Mesothelial cell of epicardium (in vitro differentiated cells): ENCODE results near the gene TBX18. TPM values are rescaled to one million over a fixed set of nuclear protein-coding genes. Genes with fewer than 3 reads are reported as not detected.

Source experiments
- DNase-seq, 2 experiments: peaks; one replicate each; pipeline ENCODE4 v3.0.0; 2021; ENCODE audit warnings: low spot score in 2 of 2; ENCODE audit not compliant: unreplicated experiment in 2 of 2
- H3K27ac Mint-ChIP-seq: 2 replicates; pipeline ENCODE4 v1.8.0; 2021; ENCODE audit warnings: mixed read lengths
- H3K27me3 Mint-ChIP-seq: 2 replicates; pipeline ENCODE4 v1.8.0; 2021; ENCODE audit warnings: low read depth, mixed read lengths
- H3K36me3 Mint-ChIP-seq: 2 replicates; pipeline ENCODE4 v1.8.0; 2021; ENCODE audit warnings: mixed read lengths
- H3K4me1 Mint-ChIP-seq: 2 replicates; pipeline ENCODE4 v1.8.0; 2021; ENCODE audit warnings: mixed read lengths
- H3K4me3 Mint-ChIP-seq: 2 replicates; pipeline ENCODE4 v1.8.0; 2021; ENCODE audit warnings: mild to moderate bottlenecking, moderate library complexity, mixed read lengths
- H3K9me3 Mint-ChIP-seq: 2 replicates; pipeline ENCODE4 v1.8.0; 2021; ENCODE audit warnings: mixed read lengths
- total RNA-seq: library from RNA; stranded (reverse); gene quantifications from 3 replicates; pipeline ENCODE4 v1.2.1, GENCODE V29; 2021
- TF ChIP-seq, protein P1 (sequence below): fragments of 200-600 bp; sonication (generic); IDR thresholded peaks from one replicate; pipeline ENCODE4 v1.5.0; 2021; ENCODE audit warnings: antibody characterized with exemption; ENCODE audit not compliant: unreplicated experiment

TBX18 gene
- total RNA-seq, 1 donor from 2014 or later: 12.8 TPM

DNA sequence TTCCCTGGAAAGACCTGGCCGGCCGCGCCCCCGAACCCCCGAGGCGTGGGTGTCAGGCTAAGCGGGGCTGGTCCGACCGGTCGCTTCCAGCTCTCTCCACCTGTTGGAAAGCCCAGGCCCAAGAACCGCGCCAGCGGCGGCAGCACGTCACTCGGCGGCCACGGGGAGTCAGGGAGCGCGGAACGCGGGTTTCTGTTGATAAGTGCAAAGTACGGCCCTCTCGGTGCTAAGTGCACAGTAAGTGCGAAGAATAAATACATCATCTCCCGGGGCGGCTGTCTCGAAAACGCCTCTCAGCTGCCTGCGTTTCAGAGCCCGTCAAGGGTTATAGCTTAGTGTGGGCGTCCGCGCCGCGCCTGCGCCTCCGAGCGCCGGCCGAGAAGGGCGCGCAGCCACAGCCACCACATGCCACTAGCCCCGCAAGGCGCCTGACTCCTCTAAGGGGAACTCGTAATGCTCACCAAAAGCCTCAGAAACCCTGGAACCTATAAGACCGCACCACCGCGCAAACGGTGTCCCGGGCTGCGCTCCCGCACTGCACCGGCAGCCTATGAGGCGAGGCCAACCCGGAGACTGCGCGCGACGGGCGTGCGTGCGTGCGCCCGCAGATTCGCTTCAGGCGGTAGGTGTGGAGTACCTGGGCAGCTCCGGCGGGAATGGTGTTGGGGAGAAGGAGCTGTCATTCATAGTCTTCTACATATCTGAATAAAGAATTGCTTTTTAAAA lies 9.2 kb upstream of the TBX18 start:
- DNase-seq: peak in 1 of 2 experiments; percentile 61
- no peaks in the 10 kb centered on the region for H3K36me3 Mint-ChIP-seq

DNA sequence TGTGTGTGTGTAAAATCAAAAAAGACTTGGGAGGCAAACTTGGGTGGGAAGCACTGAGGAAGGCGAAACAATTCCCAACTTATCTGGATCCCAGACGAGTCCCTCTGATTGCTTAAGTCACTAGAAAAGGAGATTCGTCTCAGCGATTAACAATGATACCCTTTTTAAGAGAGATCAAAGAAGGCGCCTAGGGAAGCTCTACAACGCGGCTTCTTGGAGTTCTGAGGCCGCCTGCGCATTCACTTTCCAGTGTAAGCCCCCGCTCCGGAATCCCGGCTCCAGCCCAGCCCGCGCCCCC lies 8.7 kb upstream of the TBX18 start:
- Mint-ChIP-seq H3K36me3 (no peaks in the 10 kb centered on the region), H3K4me3 (peak overlapping the region; percentile 70), H3K4me1 (peaks cover 20% of the 10 kb centered on the region), H3K27ac (no peak overlapping the region), H3K9me3 (no peaks in the 10 kb centered on the region), H3K27me3 (peaks cover 96% of the 10 kb centered on the region)
- TF ChIP-seq, protein P1, sequence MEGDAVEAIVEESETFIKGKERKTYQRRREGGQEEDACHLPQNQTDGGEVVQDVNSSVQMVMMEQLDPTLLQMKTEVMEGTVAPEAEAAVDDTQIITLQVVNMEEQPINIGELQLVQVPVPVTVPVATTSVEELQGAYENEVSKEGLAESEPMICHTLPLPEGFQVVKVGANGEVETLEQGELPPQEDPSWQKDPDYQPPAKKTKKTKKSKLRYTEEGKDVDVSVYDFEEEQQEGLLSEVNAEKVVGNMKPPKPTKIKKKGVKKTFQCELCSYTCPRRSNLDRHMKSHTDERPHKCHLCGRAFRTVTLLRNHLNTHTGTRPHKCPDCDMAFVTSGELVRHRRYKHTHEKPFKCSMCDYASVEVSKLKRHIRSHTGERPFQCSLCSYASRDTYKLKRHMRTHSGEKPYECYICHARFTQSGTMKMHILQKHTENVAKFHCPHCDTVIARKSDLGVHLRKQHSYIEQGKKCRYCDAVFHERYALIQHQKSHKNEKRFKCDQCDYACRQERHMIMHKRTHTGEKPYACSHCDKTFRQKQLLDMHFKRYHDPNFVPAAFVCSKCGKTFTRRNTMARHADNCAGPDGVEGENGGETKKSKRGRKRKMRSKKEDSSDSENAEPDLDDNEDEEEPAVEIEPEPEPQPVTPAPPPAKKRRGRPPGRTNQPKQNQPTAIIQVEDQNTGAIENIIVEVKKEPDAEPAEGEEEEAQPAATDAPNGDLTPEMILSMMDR: no peak
- no peak for DNase-seq

More for the DNA sequence above, 9.2 kb upstream of the TBX18 start:
- no peaks in the 10 kb centered on the region for H3K9me3 Mint-ChIP-seq
- peak overlapping the region; percentile 70 for H3K4me3 Mint-ChIP-seq
- peak overlapping the region; percentile 56 for H3K27ac Mint-ChIP-seq
- peaks cover 96% of the 10 kb centered on the region for H3K27me3 Mint-ChIP-seq
- TF ChIP-seq, protein P1: no peak
- H3K4me1 Mint-ChIP-seq: peaks cover 18% of the 10 kb centered on the region

DNA sequence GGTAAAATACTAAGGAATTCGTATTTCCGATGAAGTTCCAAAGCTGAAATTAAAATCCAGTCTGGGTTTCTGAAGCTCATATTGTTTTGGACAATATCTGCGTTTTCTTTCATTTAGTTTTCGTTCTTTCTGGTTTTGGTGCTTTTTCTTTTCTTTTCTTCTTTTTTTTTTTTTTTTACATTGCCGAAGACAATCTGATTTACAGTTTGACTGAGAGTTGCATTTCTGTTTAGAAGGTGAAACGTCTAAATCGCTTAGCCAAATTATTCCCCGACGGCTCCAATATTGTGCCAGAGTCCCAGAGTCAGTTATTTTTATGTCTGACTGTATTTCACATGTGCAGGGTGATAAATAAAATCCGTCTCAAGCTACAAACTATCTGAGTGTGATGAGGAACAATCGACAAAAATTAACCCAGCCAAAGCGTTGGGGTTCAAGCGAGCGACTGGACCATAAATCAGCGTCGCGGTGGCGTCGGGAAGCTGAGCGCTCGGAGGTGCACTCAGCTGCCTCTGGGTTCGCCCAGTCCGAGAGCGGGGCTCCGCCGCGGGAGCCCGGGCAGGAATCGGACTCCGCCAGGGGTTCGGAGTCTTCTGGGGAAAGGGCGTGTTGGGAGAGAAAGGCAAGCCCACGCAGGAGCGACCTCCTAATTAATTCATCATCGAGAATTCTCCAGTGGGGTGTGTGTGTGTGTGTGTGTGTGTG lies 8.2 kb upstream of the TBX18 start:
- H3K4me3 Mint-ChIP-seq: peak overlapping the region; percentile 37
- no peaks in the 10 kb centered on the region for H3K9me3 Mint-ChIP-seq
- TF ChIP-seq, protein P1: no peak
- H3K36me3 Mint-ChIP-seq: no peaks in the 10 kb centered on the region
- H3K27ac Mint-ChIP-seq: no peak overlapping the region
- H3K4me1 Mint-ChIP-seq: peaks cover 20% of the 10 kb centered on the region
- no peak for DNase-seq
- H3K27me3 Mint-ChIP-seq: peaks cover 96% of the 10 kb centered on the region

DNA sequence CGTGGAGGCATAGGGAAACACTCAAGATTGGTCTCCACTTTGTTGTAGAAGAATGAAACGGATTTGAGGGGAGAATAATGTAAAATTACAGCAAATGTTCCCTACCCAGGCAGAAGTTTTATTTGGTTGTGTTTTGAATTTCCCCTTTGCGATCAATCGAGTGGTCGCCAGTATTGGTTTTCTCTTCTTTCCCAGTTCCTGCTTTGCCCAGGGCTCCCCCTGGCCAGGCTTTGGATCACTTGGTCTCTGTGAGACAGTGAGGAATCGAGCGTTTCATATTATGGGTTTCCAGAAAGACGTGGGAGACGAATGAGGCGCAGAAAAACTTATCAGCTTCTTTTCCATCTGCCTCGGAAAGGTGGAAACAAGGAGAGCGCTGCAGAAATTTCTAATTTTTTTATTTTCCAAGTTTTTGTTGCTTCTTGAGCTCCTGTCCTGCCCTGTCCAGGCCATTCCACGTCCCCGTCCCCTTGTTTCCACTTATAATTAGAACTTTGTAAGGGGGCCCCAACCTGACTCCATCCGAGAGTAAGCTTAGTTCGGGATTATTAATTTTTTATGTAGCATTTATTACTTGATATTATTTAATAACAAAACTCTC lies 7.5 kb upstream of the TBX18 start:
- Mint-ChIP-seq H3K4me1 (peaks cover 20% of the 10 kb centered on the region), H3K27ac (no peak overlapping the region), H3K36me3 (no peaks in the 10 kb centered on the region), H3K9me3 (no peaks in the 10 kb centered on the region), H3K27me3 (peaks cover 96% of the 10 kb centered on the region), H3K4me3 (no peak overlapping the region)
- TF ChIP-seq, protein P1: no peak
- DNase-seq: no peak

- no peaks in the 10 kb centered on the region for H3K9me3 Mint-ChIP-seq
- no peaks in the 10 kb centered on the region for H3K36me3 Mint-ChIP-seq
- H3K27ac Mint-ChIP-seq: no peak overlapping the region
- no peak overlapping the region for H3K4me3 Mint-ChIP-seq
- no peak for DNase-seq
- peaks cover 96% of the 10 kb centered on the region for H3K27me3 Mint-ChIP-seq
- TF ChIP-seq, protein P1: no peak
- peaks cover 20% of the 10 kb centered on the region for H3K4me1 Mint-ChIP-seq
Observed at GRCh38 chr6:84771125-84771755, 6.8 kb upstream of the TBX18 start.
